ENCODE results near the gene FGF19.

The FGF19 gene

DNA sequence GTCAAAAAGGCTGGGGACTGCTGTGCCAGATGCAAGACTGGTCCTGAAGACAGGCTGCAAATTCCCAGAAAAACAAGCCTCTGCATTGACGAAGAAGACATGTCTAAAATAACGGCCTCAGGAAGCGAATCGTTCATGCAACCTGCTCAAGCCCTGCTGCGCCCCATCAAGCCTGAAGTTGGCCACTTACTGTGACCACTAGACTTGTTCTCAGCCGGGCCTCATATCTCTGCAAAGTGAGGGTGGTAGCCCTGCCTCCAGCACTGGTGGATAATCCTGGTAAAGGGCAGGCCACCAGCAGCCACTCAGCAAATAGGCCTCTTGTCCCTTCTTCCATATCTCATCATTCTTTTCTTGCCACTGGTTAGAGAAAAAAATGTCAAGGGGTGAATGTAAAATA is 40.5 kb downstream of the FGF19 start:
- Histone ChIP-seq H3K36me3 (ENCODE audit: control insufficient read depth, low read length) (peaks cover 7% of the 10 kb centered on the region; the same call in 1 of the 2 replicates), H3F3A (ENCODE audit: control insufficient read depth, insufficient read depth) (no peaks in the 10 kb centered on the region), H4K20me1 (ENCODE audit: control insufficient read depth, insufficient read depth, low read depth, low read length) (no peaks in the 10 kb centered on the region), H3K4me1 (ENCODE audit: control insufficient read depth, low read length) (no peaks in the 10 kb centered on the region), H3K79me2 (ENCODE audit: control insufficient read depth, low read length) (no peaks in the 10 kb centered on the region), H3K9me2 (replicated peaks; ENCODE audit: control insufficient read depth, low read length) (no peaks in the 10 kb centered on the region), H3K27me3 (ENCODE audit: control insufficient read depth, low read length) (no peaks in the 10 kb centered on the region), H3K4me3 (ENCODE audit: low read length) (no peak overlapping the region), H3K4me2 (ENCODE audit: low read length) (no peak overlapping the region), H3K9me3 (ENCODE audit: control insufficient read depth, insufficient read depth, low read length) (no peaks in the 10 kb centered on the region), H3K27ac (ENCODE audit: low read depth, low read length) (no peak overlapping the region)
- TF ChIP-seq, protein P1, sequence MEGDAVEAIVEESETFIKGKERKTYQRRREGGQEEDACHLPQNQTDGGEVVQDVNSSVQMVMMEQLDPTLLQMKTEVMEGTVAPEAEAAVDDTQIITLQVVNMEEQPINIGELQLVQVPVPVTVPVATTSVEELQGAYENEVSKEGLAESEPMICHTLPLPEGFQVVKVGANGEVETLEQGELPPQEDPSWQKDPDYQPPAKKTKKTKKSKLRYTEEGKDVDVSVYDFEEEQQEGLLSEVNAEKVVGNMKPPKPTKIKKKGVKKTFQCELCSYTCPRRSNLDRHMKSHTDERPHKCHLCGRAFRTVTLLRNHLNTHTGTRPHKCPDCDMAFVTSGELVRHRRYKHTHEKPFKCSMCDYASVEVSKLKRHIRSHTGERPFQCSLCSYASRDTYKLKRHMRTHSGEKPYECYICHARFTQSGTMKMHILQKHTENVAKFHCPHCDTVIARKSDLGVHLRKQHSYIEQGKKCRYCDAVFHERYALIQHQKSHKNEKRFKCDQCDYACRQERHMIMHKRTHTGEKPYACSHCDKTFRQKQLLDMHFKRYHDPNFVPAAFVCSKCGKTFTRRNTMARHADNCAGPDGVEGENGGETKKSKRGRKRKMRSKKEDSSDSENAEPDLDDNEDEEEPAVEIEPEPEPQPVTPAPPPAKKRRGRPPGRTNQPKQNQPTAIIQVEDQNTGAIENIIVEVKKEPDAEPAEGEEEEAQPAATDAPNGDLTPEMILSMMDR (IDR thresholded peaks at IDR 0.05; ENCODE audit: low read depth, low read length, poor library complexity, severe bottlenecking): no peak

DNA sequence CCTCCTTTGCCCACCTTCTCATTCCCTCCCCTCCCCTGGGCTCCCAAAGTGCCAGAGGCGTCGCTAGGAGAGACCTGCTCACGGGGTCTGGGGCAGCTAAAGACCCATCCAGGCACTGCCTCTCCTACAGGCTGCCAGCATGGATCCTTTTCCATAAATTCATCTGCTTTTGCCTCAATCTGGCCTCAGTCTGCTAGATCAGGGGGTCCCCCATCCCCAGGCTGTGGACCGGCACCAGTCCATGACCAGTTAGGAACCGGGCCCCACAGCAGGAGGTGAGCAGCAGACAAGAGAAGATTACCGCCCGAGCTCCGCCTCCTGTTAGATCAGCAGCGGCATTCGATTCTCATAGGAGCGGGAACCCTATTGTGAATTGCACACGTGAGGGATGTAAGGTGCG is 41.0 kb downstream of the FGF19 start:
- H3K4me2 ChIP-seq (ENCODE audit: low read length): no peak overlapping the region
- H3K27me3 ChIP-seq (ENCODE audit: control insufficient read depth, low read length): no peaks in the 10 kb centered on the region
- no peak overlapping the region for H3K27ac ChIP-seq (ENCODE audit: low read depth, low read length)
- TF ChIP-seq, protein P1 (IDR thresholded peaks at IDR 0.05; ENCODE audit: low read depth, low read length, poor library complexity, severe bottlenecking): no peak
- TF ChIP-seq EZH2phosphoT487 (IDR thresholded peaks at IDR 0.05; ENCODE audit: borderline replicate concordance, low read length): no peak
- no peak overlapping the region for H3K4me3 ChIP-seq (ENCODE audit: low read length)
- no peaks in the 10 kb centered on the region for H3F3A ChIP-seq (ENCODE audit: control insufficient read depth, insufficient read depth)
- no peaks in the 10 kb centered on the region for H3K4me1 ChIP-seq (ENCODE audit: control insufficient read depth, low read length)
- peaks cover 5% of the 10 kb centered on the region; the same call in 1 of the 2 replicates for H3K36me3 ChIP-seq (ENCODE audit: control insufficient read depth, low read length)
- no peaks in the 10 kb centered on the region for H3K9me2 ChIP-seq (replicated peaks; ENCODE audit: control insufficient read depth, low read length)
- no peaks in the 10 kb centered on the region for H3K9me3 ChIP-seq (ENCODE audit: control insufficient read depth, insufficient read depth, low read length)
- H3K79me2 ChIP-seq (ENCODE audit: control insufficient read depth, low read length): no peaks in the 10 kb centered on the region
- no peaks in the 10 kb centered on the region for H4K20me1 ChIP-seq (ENCODE audit: control insufficient read depth, insufficient read depth, low read depth, low read length)

DNA sequence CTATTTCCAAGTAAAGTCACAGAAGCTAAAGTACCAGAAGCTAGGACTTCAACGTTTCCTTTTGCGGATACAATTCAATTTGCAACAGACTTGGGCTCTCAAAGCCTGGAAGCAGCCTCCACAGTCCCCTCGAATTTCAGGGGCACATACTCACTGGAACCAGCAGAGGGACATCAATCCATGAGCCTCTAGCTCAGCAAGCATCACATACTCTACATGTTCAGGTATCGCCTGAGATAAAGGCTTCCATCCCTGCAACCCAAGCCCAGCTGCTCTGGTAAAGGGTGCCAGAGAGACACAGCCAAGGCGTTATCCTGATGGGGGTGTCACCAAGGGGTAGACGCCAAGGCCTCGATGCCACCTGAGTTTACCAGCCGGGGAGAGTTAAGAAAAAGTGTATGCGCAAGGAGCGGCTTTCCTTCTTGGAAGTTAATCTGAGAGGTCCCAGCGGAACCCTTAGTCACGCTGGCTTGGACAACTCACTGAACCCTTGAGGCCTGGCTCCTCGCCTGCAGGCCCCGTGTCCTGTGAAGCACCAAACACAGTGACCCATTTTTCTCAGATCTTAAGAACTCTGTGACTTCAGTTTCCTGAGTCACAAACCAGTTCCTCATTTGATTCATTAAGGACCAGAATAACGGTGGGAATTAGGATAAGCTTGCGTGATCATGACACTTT is 41.7 kb downstream of the FGF19 start:
- no peaks in the 10 kb centered on the region for H3K4me1 ChIP-seq (ENCODE audit: control insufficient read depth, low read length)
- H3K36me3 ChIP-seq (ENCODE audit: control insufficient read depth, low read length): peaks cover 2% of the 10 kb centered on the region; the same call in 1 of the 2 replicates
- no peaks in the 10 kb centered on the region for H3K27me3 ChIP-seq (ENCODE audit: control insufficient read depth, low read length)
- no peaks in the 10 kb centered on the region for H3K9me3 ChIP-seq (ENCODE audit: control insufficient read depth, insufficient read depth, low read length)
- no peak overlapping the region for H3K27ac ChIP-seq (ENCODE audit: low read depth, low read length)
- H3K79me2 ChIP-seq (ENCODE audit: control insufficient read depth, low read length): no peaks in the 10 kb centered on the region
- TF ChIP-seq, protein P1 (IDR thresholded peaks at IDR 0.05; ENCODE audit: low read depth, low read length, poor library complexity, severe bottlenecking): no peak
- TF ChIP-seq EZH2phosphoT487 (IDR thresholded peaks at IDR 0.05; ENCODE audit: borderline replicate concordance, low read length): no peak
- H3K4me3 ChIP-seq (ENCODE audit: low read length): no peak overlapping the region
- no peaks in the 10 kb centered on the region for H3K9me2 ChIP-seq (replicated peaks; ENCODE audit: control insufficient read depth, low read length)
- H3K4me2 ChIP-seq (ENCODE audit: low read length): no peak overlapping the region
- H3F3A ChIP-seq (ENCODE audit: control insufficient read depth, insufficient read depth): no peaks in the 10 kb centered on the region
- no peaks in the 10 kb centered on the region for H4K20me1 ChIP-seq (ENCODE audit: control insufficient read depth, insufficient read depth, low read depth, low read length)

All from DOHH2 (cell line).